ENCODE measurements around the gene PTRHD1.

The PTRHD1 gene

GRCh38 chr2:24828238-24828996, 35.2 kb upstream of the PTRHD1 start:
- no peak for DNase-seq

DNA sequence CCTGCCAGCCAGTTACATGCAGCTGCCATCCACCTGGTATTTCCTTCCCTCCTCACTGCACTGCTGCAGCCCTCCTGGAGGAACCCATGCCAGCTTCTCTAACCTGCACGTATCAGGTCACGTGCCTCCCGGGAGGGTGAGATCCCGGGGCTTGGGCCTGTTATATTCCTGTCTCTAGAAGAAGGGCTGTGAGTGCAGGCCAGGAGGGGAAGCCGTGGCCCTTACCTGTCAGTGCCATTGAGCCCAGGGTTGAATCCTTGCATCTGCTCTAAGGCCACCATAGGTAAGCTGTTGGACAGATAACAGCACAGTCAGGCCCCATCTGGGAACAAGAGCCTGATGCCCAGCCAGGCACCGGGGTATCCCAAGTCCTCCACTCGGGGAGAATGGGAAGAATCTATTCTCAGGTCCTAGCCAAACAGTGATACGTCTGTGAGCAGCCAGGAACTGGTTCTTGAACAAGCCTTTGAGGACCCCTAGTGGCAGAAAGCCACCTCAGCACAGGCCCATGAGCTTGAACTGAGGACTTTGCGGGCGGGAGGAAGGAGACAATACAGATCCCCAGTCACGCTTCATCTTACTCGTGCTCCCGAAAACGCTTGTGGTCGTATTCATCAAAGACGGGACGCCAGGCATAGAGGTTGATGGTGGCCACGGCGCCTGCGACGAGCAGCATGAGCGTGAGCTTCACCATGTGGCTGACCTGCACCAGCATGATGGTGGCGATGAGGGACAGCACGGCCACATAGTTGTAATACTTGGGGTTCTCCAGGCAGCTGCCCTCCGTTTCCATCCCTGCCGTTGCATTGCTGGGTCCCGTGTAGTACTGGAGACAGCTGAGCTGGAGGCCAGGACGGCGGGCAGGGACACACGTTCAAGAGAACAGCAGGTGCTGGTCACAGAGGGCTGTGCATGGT, 34.4 kb upstream of the PTRHD1 start:
- DNase-seq, result peak; percentile 72 to 86

DNA sequence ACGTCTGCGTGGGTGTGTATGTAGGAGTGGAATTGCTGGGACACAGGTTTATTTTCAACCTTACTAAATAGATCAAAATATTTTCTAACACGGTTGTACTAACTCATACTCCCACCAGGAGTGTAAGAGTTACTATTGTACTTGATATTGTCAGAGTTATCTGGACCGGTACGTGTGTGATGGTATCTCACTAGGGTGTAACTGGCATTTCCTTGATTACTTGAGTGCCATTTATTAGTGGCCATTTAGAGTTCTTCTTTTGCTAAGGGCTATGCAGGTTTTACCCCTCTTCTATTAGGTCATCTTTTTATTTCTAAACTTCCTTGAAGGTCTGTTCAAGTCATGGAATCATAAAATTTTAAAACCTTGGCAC, 33.6 kb upstream of the PTRHD1 start:
- DNase-seq, result no peak

DNA sequence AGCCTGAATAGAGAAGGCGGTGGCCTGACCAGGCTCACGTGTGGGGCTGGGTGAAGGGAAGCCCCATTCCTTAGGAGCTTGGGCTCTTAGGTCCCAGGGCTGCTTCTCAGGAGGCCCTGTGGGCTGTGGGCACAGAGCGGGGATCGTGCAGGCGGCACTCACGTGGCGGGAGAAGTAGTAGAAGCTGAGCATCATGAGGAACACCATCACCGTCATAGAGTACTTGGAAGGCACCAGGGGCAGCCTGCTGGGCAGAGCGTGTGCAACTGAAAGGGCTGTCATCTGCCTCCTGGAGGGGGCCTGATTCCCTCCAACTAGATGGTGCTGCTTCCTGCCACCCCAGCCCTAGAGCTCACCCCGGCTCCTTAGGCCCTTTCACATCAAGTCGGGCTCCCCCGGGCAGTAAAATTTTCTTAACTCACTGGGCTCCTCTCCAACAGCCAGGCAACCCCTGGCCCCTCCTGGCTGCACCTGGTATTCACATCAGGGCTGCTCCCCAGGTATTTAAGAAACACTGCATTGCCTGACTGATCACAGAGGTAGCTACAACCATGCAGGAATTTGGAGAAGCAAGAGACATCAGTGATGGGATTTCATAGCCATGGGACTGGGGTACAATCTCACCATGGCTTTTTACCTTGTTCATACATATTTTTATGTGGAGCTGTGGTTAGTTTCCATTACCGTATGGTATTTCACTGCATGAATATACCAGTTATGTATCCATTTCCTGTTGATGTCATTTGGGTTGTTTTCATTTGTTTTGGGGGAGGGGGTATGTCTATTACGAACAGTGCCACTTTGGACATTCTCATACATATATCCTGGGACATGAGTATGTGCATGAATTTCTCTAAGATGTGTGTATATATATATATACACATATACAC, 32.9 kb upstream of the PTRHD1 start:
- no peak for DNase-seq

DNA sequence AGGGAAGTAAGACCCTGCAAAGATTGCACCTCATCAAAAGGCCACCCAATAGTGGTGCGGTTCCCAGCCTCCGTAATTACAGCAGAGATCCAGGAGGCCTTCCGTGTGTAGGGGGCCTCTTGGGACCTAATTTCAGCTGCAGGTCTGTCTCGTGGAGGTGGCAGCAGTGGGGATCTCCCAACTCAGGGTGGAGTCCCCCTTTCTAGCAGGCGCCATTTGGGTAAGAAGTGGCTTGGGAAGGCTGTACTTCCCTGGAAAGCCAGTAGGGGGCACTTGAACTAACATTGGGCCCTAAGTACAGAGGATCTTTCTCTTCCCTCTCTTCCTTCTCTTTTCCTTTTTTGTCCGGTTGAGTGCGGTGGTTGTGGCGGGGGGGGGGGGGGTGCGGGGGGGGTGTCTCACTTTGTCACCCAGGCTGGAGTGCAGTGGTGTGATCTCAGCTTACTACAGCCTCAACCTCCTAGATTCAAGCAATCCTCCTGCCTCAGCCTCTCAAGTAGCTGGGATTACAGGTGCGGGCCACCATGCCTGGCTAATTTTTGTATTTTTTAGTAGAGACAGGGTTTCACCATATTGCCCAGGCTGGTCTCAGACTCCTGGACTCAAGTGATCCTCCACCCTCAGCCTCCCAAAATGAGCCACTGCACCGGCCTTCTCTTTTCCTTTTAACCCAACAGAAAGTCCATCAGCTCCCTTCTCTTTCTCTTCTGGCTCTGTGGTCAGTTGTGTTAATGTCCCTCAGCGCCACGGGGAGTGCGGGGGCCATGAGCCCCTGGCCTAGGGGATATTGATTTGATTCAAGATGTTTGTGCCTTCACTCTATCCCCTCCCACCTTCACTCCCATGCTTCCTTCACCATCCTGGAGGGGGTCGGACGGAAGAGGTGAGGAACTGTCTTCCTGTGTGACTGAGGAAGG, 32.0 kb upstream of the PTRHD1 start:
- no peak for DNase-seq

DNA sequence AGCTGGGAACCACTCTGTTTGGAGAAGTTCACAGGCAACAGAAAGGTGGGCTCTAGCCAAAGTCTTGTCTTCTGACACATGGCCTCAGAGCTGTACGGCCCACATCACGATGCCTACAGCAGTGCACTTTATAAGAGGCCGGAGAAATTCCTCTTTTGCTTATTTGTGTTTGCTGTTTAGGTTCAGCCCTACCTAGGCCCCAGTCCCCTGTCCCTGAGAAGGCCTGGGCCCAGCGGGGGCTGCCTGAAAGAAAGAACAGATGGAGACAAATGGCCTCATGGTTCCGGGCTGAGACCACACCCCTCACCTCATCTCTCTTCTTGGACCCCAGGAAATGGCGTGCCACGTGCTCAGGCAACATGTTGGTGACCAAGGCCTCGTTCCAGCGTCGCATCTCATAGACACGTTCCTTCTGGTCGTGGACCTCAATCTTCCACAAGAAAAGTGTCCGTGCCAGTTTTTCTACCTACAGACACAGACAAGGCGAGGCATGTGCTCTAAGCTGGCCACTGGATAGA, 30.9 kb upstream of the PTRHD1 start:
- DNase-seq, result no peak

GRCh38 chr2:24822049-24822706, 29.0 kb upstream of the PTRHD1 start:
- DNase-seq, result no peak

DNA sequence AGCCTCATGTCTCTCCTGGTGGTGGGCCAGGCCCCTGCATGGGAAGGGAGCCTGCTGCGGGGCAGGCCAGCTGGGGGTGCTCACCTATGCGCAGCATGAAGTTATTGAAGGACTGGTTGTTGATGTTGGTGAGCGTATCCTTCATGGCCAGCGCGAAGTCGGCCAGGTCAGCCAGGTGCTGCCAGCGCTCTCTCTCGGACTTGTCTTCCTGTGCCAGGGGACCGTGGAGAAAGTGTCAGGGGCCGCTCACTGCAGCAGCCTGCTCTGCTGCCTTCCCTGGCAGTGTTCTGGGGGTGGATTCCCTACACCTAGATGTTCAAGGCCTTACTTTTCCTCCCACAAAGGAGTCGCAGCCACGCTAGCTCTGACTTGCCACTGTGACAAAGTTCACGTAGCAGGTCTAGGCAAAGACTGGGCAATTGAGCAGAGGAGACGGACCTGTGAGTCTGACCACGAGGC, 28.3 kb upstream of the PTRHD1 start:
- DNase-seq, result no peak

GRCh38 chr2:24820598-24821432, 27.6 kb upstream of the PTRHD1 start:
- no peak for DNase-seq

DNA sequence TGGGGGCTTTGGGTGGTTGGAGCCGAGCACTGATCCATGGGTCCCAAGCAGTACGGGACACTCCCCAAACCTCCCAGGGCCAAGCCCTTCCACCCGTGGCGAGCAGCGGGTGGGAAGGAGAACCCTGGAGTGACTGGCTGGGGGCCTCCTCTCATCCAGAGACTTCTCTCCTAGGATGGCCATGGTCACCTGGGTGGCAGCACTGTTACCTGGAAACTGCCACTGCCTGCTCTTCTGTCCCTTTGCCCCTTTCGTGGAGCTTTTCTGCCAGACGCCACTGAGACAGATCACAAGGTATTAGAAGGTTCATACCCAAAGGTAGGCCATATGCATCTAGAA, 27.0 kb upstream of the PTRHD1 start:
- DNase-seq, result no peak

GRCh38 chr2:24819442-24820174, 26.4 kb upstream of the PTRHD1 start:
- no peak for DNase-seq

- no peak for DNase-seq
These were observed 25.6 kb upstream of the PTRHD1 start for GRCh38 chr2:24818721-24819167.

DNA sequence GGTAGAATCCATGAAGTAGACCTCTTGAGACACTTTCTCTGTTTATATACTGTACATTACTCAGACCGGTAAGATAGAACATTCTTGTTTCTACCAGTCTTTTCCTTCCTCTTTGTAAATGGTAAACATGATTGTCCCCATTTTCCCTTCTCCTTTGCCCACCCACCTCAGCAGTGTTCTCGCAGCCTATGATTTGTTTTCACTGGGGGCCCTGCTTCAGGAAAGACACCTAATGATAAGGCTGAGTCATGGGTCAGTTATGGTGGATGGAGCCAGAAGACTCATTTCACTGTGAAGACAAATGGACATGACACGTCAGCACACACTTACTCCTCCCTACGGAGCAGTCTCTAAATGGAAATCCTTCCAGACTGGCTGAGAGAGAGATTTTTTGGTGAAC, 23.7 kb upstream of the PTRHD1 start:
- no peak for DNase-seq

DNA sequence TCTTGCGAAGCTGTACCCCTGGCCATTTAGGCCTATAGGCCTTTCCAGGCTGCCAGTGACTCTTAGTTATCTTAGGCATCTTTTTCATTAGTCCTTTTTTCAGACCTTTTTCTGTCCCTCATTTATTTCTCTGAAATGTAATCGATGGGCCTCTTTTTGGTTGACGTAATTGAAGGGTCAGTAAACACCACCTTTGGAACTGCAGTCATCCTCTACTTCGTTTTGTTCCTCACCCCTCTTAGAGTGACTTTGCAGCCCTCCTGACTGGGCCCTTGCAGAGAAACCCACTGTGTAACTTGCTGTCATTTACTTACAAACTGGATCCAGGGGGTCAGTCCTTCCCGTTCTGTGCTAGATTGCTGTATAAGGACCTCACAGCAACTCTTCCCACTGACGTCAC, 23.2 kb upstream of the PTRHD1 start:
- DNase-seq, result no peak

DNA sequence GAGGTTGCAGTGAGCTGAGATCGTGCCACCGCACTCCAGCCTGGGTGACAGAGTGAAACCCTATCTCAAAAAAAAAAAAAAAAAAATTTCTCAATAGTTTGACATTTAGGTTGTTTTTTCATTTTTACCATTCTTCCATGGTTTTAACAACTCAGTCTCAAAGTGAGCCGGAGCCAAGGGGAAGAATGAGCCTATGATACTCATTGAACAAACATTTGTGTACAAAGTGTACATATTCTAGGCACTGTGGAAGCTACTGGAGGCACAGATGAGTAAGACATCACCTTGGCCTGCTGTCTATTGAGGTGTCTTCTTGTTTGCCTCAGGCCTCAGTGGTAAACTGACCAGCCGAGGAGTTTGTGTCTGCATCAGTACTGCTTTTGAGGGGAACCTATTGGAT, 22.0 kb upstream of the PTRHD1 start:
- no peak for DNase-seq

- DNase-seq, result no peak
These were observed 21.3 kb upstream of the PTRHD1 start for GRCh38 chr2:24814516-24814915.

- no peak for DNase-seq
These were observed 20.5 kb upstream of the PTRHD1 start for GRCh38 chr2:24813691-24814137.

DNA sequence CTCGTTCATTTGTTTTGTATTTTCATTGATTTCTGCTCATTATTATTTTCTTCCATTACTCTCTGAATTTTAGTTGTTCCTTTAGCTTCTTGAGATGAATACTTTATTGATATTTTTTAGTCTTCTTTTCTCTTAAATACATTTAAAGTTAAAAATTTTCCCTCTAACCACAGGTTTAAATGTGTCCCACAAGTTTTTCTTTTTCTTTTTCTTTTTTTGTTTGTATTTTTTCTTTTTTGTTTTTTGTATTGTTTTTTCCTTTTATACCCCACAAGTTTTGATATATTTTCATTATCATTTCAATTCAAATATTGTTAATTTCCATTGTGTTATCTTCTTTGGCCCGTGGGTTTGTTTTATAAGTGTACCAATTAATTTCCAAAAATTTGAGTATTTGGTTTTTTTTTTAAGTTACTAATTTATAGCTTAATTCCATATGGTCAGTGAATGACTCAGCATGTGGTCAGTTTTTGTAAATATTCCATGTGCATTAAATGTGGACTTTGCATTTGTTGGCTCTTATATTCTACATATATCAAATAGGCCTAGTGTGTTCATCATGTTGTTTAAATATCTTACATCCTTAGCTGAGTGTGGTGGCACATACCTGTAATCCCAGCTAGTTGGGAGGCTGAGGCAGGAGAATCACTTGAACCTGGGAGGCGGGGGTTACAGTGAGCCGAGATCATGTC, 16.3 kb upstream of the PTRHD1 start:
- DNase-seq, result no peak

DNA sequence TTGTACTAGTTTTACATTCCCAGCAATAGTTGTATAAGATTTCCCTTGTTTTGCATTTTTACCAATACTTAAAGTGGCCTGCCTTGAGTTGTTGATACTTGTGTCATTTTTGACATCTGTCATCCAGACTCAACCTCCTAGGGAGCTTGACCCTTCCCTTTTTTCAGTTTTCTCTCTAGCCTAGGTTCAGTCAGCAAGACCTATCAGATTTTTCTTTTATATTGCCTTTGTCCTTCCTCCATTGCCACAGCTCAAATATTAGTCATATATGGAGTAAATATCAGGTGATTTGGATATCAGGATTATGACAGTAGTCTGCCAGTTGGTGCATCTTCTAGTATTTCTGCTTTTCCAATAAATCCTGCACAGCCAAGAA, 13.5 kb upstream of the PTRHD1 start:
- DNase-seq, result no peak

Measured in NCI-H187 (cell line).